A673 (cell line): Measurements from ENCODE around the gene RAB3A. TPM values are rescaled to one million over a fixed set of nuclear protein-coding genes. Genes with fewer than 3 reads are reported as not detected.

ENCODE experiments used
- BruUV-seq: library from RNA; stranded (reverse); fragments of 400-500 nt; replicated peaks from 2 replicates; lab custom pipeline; 2021; lab: Mats Ljungman, UMichigan
- CTCF ChIA-PET: fragments of 300-600 bp; sonication (Branson Sonifier 250); formaldehyde crosslinking; loops from one replicate; lab custom pipeline; 2022; ENCODE audit warnings: antibody characterized with exemption; lab: Charles Lee
- POLR2A ChIA-PET: fragments of 300-600 bp; sonication (Branson Sonifier 250); formaldehyde crosslinking; loops from one replicate; lab custom pipeline; 2022; ENCODE audit warnings: antibody characterized with exemption; ENCODE audit not compliant: low non-redundant PET; lab: Charles Lee
- DNase-seq: peaks from one replicate; pipeline ENCODE4 v3.0.0-alpha.2; 2015; ENCODE audit warnings: low spot score
- H3K27ac ChIP-seq: fragments of 200-600 bp; sonication (generic); 2 replicates; pipeline ENCODE4 v1.5.1; 2016; ENCODE audit warnings: mixed run types, low read depth, mild to moderate bottlenecking, mixed read lengths, antibody characterized with exemption, low read length; ENCODE audit not compliant: poor library complexity, severe bottlenecking
- H3K27me3 ChIP-seq: fragments of 200-600 bp; sonication (generic); replicated peaks from 2 replicates; pipeline ENCODE4 v1.6.1; 2017; ENCODE audit warnings: mixed run types, low read depth, mild to moderate bottlenecking, mixed read lengths, antibody characterized with exemption, low read length; ENCODE audit not compliant: insufficient read depth, poor library complexity
- H3K36me3 ChIP-seq: fragments of 200-600 bp; sonication (generic); 2 replicates; pipeline ENCODE4 v1.6.1; 2016; ENCODE audit warnings: mixed run types, mild to moderate bottlenecking, mixed read lengths, antibody characterized with exemption, low read length; ENCODE audit not compliant: insufficient read depth, poor library complexity, severe bottlenecking
- H3K4me1 ChIP-seq: fragments of 200-600 bp; sonication (generic); 2 replicates; pipeline ENCODE4 v1.6.1; 2017; ENCODE audit warnings: mixed run types, mild to moderate bottlenecking, mixed read lengths, antibody characterized with exemption, low read length; ENCODE audit not compliant: insufficient read depth, poor library complexity, severe bottlenecking
- H3K4me3 ChIP-seq: fragments of 200-600 bp; sonication (generic); 2 replicates; pipeline ENCODE4 v1.5.1; 2016; ENCODE audit warnings: low read depth, mixed run types, mild to moderate bottlenecking, mixed read lengths, low read length; ENCODE audit not compliant: poor library complexity, severe bottlenecking
- H3K9me3 ChIP-seq: fragments of 200-600 bp; sonication (generic); 2 replicates; pipeline ENCODE4 v1.6.1; 2016; ENCODE audit warnings: mixed run types, low read depth, mild to moderate bottlenecking, mixed read lengths, antibody characterized with exemption, low read length; ENCODE audit not compliant: poor library complexity, severe bottlenecking
- CTCF ChIP-seq: fragments of 300-800, 200-600 bp; sonication (generic); conservative IDR thresholded peaks from 2 replicates; pipeline ENCODE4 v1.5.1; 2017; ENCODE audit warnings: low read depth, mild to moderate bottlenecking, antibody characterized with exemption, low read length, moderate library complexity, mixed read lengths
- EZH2 ChIP-seq: fragments of 200-600 bp; sonication (generic); IDR thresholded peaks from 2 replicates; pipeline ENCODE4 v1.6.1; 2017; ENCODE audit warnings: borderline replicate concordance, low read depth, mild to moderate bottlenecking, mixed read lengths, antibody characterized with exemption, low read length; ENCODE audit not compliant: poor library complexity, severe bottlenecking
- intact Hi-C: fragments of 100-400 bp; cut with micrococcal nuclease; formaldehyde crosslinking; loops from one replicate; pipeline ENCODE4 v1.10.0; 2022; ENCODE audit not compliant: unreplicated experiment
- total RNA-seq: library from RNA; stranded (reverse); gene quantifications from 2 replicates; pipeline ENCODE4 v1.2.3, GENCODE V29; 2021

Gene RAB3A
- total RNA-seq, 1 experiment from 2014 or later, result 2.9 TPM

GRCh38 chr19:18229915-18230314, 26.1 kb upstream of the RAB3A start:
- TF ChIP-seq CTCF (no peak), EZH2 (no peak)
- Histone ChIP-seq H3K4me1 (peaks cover 21% of the 10 kb centered on the region), H3K9me3 (no peaks in the 10 kb centered on the region), H3K27ac (no peak overlapping the region), H3K36me3 (no peaks in the 10 kb centered on the region), H3K4me3 (no peak overlapping the region), H3K27me3 (peaks cover 22% of the 10 kb centered on the region)
- ChIA-PET CTCF (no interaction called here), POLR2A (no interaction called here)
- intact Hi-C loops, result no loop called here
- no TSS peak for BruUV-seq
- no peak for DNase-seq

- no TSS peak for BruUV-seq
- peaks cover 21% of the 10 kb centered on the region for H3K4me1 ChIP-seq
- intact Hi-C loops, result no loop called here
- no peak for DNase-seq
- TF ChIP-seq CTCF, result peak; percentile 55
- TF ChIP-seq EZH2, result no peak
- H3K27ac ChIP-seq, result no peak overlapping the region
- H3K36me3 ChIP-seq, result no peaks in the 10 kb centered on the region
- no peak overlapping the region for H3K4me3 ChIP-seq
- H3K9me3 ChIP-seq, result no peaks in the 10 kb centered on the region
- CTCF ChIA-PET, result no interaction called here
- peaks cover 26% of the 10 kb centered on the region for H3K27me3 ChIP-seq
- POLR2A ChIA-PET, result interaction anchor here (0.6 kb wide), 1 partner anchor 89 kb away, joined by 3 read pairs; no protein-coding TSS in a partner anchor
These were observed 25.6 kb upstream of the RAB3A start for GRCh38 chr19:18229474-18229873.

DNA sequence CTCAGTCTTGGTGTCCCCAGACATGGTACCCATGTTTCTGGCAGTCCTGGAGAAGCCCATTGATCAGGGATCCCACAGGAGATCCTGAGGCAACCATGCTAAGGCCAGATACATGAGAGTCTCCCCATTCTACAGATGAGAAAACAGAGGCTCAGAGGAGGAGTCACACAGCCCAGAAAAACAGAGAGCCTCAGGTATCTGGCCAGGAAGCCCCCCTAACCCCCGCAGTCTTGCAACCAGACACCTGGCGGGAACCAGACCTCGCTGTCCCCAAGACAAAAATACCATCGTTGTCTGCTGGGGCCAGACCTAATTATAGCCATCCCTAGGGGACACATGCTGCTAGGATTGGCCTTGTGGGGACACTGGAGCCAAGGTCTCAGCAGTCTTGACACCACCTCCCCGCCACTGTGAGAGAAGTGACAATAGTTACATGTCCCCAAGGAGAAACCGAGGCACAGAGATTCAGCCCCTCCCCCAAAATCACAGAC, 24.0 kb upstream of the RAB3A start:
- Histone ChIP-seq H3K27me3 (peaks cover 32% of the 10 kb centered on the region), H3K9me3 (no peaks in the 10 kb centered on the region), H3K4me3 (no peak overlapping the region), H3K36me3 (no peaks in the 10 kb centered on the region), H3K4me1 (peaks cover 21% of the 10 kb centered on the region), H3K27ac (no peak overlapping the region)
- TF ChIP-seq EZH2 (no peak), CTCF (no peak)
- intact Hi-C loops, result no loop called here
- DNase-seq, result no peak
- ChIA-PET POLR2A (no interaction called here), CTCF (no interaction called here)
- no TSS peak for BruUV-seq
